A673 (cell line): ENCODE results near the gene PARD3.

ENCODE experiments used
- CTCF ChIP-seq: fragments of 300-800, 200-600 bp; sonication (generic); conservative IDR thresholded peaks from 2 replicates; pipeline ENCODE4 v1.5.1; 2017; ENCODE audit warnings: low read depth, mild to moderate bottlenecking, antibody characterized with exemption, low read length, moderate library complexity, mixed read lengths
- EZH2 ChIP-seq: fragments of 200-600 bp; sonication (generic); IDR thresholded peaks from 2 replicates; pipeline ENCODE4 v1.6.1; 2017; ENCODE audit warnings: borderline replicate concordance, low read depth, mild to moderate bottlenecking, mixed read lengths, antibody characterized with exemption, low read length; ENCODE audit not compliant: poor library complexity, severe bottlenecking

- TF ChIP-seq CTCF (no peak), EZH2 (no peak)
These were observed 681.7 kb downstream of the PARD3 start for GRCh38 chr10:34133406-34133805.
